Jurkat, Clone E6-1 (cell line): ENCODE results near the gene NCBP2L.
A peak's percentile ranks its signal among the peaks of the same experiment; 100 is the strongest.
"Not testable (repeated sequence)": the region's sequence is repeated elsewhere in the genome, so short reads cannot be mapped to it uniquely, and the experiment has no call there.

Source experiments
- DNase-seq: peaks from one replicate; pipeline ENCODE4 v3.0.0-alpha.2; 2011; ENCODE audit warnings: low read depth, low spot score
- H3K4me3 ChIP-seq: 2 replicates; pipeline ENCODE4 v1.5.1; 2011; ENCODE audit warnings: mild to moderate bottlenecking, low read length, control low read depth, moderate library complexity

Gene NCBP2L

DNA sequence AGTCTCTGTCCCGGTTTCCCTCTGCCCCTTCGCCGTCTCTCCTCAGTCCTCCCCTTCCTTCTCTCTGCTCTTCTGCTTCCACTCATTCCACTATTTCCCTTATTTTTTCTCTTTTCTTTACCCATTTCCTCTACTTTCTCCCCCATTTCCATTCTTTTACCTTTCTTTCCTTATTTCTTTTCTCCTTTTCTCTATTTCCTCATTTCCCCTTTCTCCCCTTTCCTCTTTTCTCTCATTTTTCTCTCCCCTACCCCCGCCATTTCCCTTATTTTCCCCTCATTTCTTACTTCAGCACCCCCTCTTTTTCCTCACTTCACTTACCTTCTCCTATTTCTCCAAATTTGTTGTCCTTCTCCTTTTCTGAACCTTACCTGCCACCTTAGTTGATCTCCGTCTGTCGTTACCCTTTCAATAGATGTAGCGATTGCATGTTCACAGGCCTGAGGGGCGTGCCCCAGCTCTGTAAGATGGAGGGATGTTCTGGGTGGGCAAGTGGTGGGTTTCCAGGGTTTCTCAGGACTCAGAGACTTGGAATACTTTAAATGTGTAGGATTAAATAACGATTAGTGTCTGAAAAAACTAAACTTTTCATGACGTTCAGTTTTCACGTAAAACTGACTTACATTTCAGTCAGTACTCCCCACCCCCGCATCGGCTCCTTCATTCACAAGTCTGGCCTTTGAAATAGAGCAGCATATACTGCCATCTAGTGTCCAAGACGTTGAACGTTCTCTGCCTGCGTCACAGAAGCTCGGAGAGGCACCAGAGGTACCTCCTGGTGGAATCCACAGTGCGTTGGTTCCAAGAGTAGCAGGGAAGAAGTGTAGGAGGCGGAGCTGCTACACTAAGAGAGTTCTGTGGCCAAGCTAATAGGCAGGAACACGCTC lies 641 bp upstream of the NCBP2L start:
- H3K4me3 ChIP-seq = no peak overlapping the region; the same call in 1 of the 2 replicates
- peak; percentile 72 for DNase-seq

DNA sequence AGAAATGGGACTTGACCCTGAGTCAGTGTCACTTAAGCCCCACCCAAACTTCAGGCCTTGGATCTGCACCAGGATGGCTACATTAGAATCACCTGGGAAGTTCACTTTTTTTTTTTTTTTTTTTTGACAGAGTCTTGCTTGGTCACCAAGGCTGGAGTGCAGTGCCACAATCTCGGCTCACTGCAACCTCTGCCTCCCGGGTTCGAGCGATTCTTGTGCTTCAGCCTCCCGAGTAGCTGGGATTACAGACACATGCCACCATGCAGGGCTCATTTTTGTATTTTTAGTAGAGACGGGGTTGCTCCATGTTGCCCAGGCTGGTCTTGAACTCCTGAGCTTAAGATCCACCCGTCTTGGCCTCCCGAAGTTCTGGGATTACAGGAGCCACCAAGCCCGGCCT lies 3.0 kb downstream of the NCBP2L start:
- no peak for DNase-seq
- no peak overlapping the region for H3K4me3 ChIP-seq

DNA sequence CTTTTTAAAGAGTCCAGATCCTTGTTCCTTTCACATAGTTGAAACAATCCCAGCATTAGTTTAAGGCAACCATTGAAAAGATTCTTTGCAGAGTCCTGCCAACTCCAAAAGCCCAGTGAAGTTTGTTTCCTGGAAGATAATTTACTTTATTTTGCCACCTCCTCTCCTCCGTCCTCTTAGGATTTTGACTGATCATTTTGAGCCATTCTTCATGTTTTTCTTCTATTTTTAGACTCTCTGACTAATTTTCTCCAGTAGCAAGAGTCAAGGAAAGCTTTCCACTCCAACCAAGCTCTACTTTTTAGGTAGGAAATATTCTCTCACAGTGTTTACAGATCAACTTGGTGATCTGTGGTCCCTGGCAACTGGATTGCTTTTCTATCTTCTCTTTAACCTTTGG lies 10.3 kb downstream of the NCBP2L start:
- DNase-seq = no peak
- no peak overlapping the region for H3K4me3 ChIP-seq

DNA sequence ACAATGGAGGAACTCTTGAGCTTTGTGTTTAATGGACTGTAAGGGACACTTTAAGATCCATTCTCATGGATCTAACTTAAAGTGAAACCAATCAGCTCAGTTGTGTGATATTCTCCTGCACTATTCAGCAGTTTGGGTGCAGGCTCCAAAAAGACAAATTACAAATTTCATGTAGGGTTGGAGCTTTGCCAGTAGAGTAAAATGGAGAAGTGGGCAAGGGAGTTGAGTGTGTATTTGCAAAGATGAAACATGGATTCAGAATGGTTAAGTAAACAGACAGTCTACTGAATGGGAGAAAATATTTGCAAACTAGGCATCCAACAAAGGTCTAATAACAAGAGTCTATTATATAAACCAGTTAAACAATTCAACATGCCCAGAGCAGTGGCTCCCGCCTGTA lies 26.9 kb downstream of the NCBP2L start:
- H3K4me3 ChIP-seq = no peak overlapping the region
- DNase-seq = no peak

DNA sequence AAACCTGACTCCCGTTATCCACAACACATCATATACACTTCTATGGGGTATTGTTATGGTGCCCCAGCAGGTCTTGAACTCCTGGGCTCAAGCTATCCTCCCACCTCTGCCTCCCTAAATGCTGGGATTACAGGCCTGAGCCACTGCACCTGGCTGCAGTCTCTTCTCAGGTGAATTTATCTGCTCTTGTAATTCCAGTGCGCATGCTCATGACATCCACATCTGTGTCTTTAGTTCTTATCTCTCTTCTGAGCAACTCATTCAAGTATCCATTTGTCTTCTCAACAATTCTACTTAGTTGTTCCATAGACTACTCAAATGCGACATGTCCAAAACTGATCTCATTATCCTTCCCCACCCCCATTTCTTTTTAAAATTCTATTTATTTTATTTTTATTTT lies 27.6 kb downstream of the NCBP2L start:
- no peak for DNase-seq
- no peak overlapping the region for H3K4me3 ChIP-seq

DNA sequence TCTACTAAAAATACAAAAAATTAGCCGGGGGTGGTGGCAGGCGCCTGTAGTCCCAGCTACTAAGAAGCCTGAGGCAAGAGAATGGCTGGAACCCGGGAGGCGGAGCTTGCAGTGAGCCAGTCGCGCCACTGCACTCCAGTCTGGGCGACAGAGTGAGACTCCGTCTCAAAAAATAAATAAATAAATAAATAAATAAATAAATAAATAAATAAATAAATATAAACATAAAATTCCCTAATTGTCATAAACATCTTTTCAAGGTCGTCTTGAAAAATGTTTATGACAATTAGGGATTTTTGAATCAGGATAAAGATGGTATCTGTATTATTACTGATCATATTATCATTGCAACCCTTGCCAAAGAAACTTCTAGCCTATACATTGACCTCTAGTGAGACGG lies 32.5 kb downstream of the NCBP2L start:
- DNase-seq, H3K4me3 ChIP-seq: not testable (repeated sequence)

DNA sequence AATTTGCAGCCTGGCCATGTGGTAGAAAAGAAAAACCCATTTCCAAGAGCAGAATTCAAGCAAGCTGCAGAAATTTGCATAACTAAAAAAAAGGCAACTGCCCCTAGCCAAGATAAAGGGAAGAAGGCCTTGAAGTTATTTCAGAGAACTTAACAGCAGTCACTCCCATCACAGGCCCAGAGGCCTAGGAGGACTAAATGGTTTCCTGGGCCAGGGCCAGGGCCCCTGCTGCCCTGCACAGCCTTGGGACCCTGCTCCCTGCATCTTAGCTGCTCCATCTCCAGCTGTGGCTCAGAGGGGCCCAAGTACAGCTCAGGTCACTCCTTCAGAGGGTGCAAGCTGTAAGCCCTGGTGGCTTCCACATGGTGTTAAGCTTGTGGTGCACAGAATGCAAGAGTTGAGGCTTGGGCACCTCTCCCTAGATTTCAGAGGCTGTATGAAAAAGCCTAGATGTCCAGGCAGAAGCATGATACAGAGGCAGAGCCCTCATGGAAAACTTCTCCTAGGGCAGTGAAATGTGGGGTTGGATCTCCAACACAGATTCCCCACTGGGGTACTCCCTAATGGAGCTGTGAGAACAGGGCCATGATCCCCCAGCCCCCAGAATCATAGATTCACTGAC lies 41.5 kb downstream of the NCBP2L start:
- no peak for DNase-seq
- H3K4me3 ChIP-seq = no peak overlapping the region

DNA sequence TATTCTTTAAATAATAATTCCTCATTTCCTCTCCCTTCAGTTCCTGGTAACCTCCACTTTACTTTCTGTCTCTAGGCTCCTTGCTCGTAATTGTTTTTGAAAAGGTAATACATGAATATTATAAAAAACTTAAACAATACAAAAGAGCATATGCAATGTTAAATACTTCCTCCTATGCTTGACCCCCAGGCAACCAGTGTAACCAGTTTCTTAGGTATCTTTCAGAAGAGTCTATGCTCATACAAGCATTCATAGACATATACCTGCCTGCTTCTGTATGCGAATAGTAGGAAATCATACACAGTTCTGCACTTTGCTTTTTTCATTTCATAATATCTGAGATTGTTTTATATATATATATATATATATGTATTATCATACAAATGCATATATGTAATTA lies 45.5 kb downstream of the NCBP2L start:
- H3K4me3 ChIP-seq = no peak overlapping the region
- no peak for DNase-seq

DNA sequence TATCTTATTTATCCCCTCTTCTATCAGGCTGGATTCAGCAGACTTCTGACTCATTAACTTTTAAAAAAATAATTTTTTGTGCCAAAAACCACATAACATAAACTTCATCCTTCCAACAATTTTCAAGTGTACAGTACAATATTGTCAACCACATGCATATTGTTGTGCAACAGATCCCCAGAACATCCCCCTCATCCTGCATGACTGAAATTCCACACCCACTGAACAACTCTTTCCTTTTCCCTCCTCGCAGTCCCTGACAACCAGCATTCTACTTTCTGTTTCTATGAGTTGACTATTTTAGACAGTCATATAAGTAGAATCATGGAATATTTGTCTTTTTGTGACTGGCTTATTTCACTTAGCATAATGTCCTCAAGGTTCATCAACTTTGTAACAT lies 45.9 kb downstream of the NCBP2L start:
- DNase-seq = no peak
- H3K4me3 ChIP-seq = no peak overlapping the region

DNA sequence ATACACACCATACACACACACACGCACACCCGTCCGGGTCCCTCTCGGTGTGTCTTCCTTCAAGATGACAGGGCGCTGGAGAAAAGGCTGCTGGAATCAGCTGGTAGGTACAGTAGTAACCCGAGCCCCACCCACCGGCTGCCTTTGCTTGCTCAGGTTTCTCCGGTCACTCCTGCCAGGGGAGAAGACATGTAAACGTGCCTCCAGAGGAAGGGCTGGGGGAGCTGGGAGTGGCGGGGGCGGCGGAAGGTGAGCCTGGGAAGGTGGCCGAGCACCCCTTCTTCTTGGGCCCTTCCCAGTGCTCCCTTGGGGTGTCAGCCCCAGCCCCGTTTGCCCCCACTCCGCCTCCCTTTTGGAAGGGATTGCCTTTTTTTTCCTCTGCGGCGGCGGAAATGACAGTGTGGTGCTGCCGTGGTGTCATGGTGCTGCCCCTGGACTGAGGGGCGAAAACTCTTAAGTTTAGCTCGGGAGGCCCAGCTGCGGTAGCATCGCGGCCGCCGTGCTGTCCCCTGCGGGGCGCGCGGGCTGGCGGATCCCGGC lies 48.2 kb downstream of the NCBP2L start, which contains the start of gene MID2:
Gene MID2 (plus strand): TSS at position 169 of the 540 bp plus-strand sequence. CDS start 561 bp downstream, outside the sequence.
- DNase-seq = no peak
- no peak within 1 kb of the TSS for H3K4me3 ChIP-seq

DNA sequence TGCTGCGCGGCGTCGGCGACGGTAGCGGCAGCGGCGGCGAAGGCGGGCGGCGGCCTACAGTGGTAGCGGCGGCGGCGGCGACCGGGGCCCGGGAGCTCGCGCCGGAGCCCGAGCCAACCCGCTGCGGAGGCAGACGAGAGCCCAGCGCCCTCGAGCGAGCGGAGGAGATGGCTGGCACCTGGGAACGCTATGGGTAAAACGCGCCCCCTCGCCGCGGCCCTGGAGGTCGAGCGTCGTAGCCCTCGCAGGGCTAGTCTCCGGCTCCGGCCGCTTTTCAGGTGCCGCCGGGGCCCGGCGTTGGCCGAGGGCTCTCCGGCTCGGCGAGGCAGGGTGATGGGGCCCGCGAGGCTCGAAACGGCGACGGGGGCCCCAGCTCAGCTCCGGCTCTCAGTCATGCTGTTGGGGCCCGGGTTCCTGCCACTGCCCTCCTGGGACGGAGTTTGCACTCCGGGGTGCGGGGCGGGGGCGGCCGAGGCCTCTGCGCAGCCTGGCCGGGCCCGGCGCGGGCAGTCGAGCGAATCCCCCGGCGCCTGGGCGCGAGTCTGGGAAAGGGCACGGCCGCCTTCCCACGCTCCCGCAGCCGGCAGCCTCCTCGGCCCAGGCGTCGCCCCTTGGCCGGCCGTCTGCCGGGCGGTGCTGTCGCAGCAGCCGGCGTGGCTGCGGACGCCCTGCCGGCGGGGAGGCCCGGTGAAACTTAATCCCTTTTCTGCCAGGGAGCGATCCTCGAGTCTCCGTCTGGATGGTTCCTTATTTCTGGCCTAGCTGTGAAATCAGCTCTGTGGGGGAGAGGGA lies 48.9 kb downstream of the NCBP2L start:
- H3K4me3 ChIP-seq = no peak overlapping the region
- DNase-seq = no peak

DNA sequence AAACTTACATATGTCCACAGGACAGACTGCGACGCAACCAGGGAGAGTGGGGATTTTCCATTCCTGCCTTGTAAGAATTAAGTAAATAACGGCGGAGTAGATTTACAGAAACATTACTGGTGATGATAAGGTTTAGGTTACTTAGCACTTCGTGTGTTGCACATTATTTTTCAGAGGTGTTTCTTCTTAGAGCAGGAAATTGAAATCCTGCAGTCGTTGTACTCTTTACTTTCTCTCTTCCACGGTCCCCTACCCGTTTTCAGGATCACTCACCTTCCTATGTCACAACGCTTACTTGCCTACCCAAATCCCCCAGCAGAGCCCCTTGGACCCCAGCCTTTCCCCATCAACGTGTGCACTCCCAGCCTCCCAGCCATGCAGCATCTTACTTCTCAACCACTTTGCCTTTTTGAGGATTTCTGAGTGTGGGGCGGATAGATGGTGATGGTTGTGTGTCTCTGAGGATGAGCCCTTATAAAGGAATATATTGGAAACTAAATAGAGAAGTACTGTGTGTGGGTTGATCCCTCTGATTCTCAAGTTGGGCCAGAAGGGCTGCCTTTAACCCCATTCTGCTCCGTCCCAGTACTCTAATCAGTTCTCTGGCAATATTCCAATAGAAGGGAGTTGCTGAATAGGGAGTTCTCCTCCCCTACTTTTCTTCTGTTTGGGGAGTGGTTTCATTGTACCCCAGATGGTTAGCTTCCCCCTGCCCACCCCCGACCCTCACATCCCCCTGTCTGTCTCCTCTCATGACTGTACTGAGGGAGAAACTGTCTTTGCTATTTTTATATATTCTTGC lies 49.7 kb downstream of the NCBP2L start:
- DNase-seq = no peak
- no peak overlapping the region for H3K4me3 ChIP-seq

DNA sequence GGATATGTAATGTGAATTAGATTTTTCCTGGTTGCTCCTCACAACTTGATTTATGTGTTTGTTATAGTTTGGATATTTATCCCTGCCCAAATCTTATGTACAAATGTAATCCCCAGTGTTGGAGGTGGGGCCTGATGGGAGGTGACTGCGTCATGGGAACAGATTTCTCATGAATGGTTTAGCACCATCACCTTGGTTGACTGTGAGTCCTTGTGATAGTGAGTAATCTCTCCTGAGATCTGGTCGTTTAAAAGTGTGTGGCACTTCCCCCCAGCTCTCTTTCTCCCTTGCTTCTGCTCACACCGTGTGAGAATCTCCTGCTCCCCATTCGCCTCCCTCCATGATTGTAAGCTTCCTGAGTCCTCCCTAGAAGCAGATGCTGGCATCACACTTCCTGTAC lies 50.3 kb downstream of the NCBP2L start:
- DNase-seq = no peak
- no peak overlapping the region for H3K4me3 ChIP-seq

DNA sequence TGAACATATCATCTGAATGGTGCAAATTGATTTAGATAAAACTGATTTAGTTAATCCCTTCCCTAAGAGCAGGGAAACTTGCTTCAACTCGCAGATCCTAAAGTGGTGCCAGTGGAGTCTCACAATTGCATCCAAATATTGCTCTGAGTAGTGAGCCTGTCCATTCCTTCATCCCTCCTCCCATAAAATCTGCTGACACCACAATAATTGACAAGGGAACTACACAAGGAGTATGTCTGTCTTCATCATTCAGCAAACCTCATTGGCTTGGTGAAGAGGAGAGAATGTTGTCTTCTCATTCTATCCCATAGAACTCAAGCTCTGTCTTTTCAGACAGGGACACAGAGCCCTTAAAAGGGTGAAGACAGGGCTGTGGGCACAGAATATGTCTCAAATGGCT lies 52.3 kb downstream of the NCBP2L start:
- no peak for DNase-seq
- no peak overlapping the region for H3K4me3 ChIP-seq

DNA sequence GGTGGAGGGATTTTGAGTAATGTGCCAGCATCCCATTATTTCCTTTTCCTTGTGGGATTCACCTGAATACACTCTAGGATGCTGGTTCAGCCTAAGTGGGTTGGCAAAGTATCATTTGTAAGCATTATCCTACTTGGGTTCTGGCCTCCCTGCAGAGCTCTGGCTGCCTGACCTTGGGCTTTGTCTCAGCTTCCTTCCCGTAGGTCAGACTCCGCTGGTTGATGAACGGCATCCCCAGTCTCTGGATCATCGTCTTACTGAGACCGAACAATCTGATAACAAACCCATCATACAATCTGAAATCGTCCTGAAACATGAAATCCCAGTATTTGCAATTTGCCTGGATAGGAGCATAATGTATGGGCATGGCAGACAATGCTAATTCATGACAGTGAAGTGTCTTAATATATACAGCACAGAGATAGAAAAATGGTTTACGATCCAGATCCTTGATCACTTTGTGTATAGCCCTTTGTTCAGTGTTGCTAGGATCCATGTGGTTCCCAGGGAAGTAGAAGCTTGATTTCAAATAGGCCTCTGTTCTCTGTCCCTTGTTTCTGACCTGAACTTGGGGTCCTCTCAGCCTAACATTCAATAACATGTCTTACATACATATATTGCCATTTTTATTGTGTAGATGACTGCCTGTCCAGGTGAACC lies 53.7 kb downstream of the NCBP2L start:
- DNase-seq = no peak
- H3K4me3 ChIP-seq = no peak overlapping the region

DNA sequence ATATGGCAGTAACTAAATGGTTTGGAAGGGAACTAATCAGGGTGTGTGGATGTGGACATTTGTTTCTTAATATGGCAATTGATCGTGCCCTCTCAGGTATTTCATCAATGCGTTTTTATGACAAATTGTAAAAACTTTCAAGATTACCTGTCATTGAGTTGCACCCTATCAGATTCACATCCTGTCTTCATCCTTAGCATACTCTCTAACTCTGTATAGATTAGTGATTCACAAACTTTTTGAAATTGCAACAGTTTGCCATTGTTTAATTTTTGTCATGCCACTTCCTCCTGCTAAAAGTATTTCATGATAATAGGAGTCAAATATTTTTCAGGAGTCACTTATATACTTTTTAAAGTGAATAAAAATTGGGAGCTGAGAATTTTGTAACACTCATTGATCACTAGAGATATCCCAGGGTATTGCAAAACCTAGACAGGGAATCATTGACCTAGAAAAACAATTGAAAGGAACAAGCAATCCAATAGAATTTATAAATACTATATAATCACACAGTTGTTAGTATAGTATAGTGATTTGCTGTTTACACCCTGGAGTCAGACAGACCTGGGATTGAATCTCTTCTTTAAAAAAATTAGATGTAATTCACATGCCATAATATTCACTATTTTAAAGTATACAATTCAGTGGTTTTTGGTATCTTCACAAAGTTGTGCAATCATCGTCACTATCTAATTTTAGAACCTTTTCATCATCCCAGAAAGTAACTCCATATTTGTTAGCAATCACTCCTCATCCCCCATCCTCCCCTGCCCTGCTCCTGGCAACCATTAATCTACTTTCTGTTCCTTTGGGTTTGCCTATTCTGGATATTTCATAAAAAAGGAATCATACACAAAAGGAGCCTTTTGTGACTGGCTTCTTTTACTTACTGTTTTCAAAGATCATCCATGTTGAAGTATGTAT lies 57.0 kb downstream of the NCBP2L start:
- DNase-seq = no peak
- H3K4me3 ChIP-seq = no peak overlapping the region

DNA sequence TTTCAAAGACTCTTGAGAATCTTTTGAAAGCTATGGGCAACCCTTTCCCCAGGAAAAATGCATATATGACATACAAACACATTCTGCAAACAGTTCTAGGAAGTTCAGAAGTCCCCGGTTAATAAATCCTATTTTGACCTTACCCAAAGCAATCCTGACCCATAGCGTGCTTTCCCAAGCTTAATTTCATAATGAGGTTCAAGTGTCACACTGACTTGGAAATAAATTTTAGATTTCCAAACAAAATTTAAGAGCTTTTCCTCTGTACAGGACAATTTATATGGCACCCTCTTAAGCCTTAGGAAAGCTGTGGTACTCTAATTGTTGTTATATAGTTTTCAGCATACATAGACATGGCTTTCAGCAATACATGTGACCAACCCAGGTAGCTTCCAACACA lies 59.4 kb downstream of the NCBP2L start:
- DNase-seq = no peak
- H3K4me3 ChIP-seq = no peak overlapping the region
